ENCODE measurements around the gene KRT2. TPM values are rescaled to one million over a fixed set of nuclear protein-coding genes. Genes with fewer than 3 reads are reported as not detected.

The KRT2 gene
- total RNA-seq, 1 donor from 2014 or later = not detected

- DNase-seq = no peak
- Histone ChIP-seq H3K4me1 (no peaks in the 10 kb centered on the region), H3K4me3 (no peak overlapping the region), H3K27ac (replicated peaks) (no peak overlapping the region), H3K27me3 (ENCODE audit: low read depth) (peaks cover 39% of the 10 kb centered on the region), H3K9me3 (replicated peaks) (no peaks in the 10 kb centered on the region), H3K36me3 (no peaks in the 10 kb centered on the region)
- intact Hi-C loops (cut with micrococcal nuclease) = no loop called here
- no peak for TF ChIP-seq CTCF (IDR thresholded peaks at IDR 0.05; ENCODE audit: borderline replicate concordance)
These were observed 6.8 kb downstream of the KRT2 start for GRCh38 chr12:52645120-52645761.

GRCh38 chr12:52644078-52644415 lies 8.0 kb downstream of the KRT2 start:
- Histone ChIP-seq H3K36me3 (no peaks in the 10 kb centered on the region), H3K9me3 (replicated peaks) (no peaks in the 10 kb centered on the region), H3K4me3 (no peak overlapping the region), H3K27ac (replicated peaks) (no peak overlapping the region), H3K27me3 (ENCODE audit: low read depth) (peaks cover 46% of the 10 kb centered on the region), H3K4me1 (no peaks in the 10 kb centered on the region)
- intact Hi-C loops (cut with micrococcal nuclease) = no loop called here
- no peak for DNase-seq
- no peak for TF ChIP-seq CTCF (IDR thresholded peaks at IDR 0.05; ENCODE audit: borderline replicate concordance)

GRCh38 chr12:52643233-52644077 lies 8.6 kb downstream of the KRT2 start:
- Histone ChIP-seq H3K27ac (replicated peaks) (no peak overlapping the region), H3K36me3 (no peaks in the 10 kb centered on the region), H3K9me3 (replicated peaks) (no peaks in the 10 kb centered on the region), H3K4me1 (no peaks in the 10 kb centered on the region), H3K4me3 (no peak overlapping the region), H3K27me3 (ENCODE audit: low read depth) (peaks cover 51% of the 10 kb centered on the region)
- TF ChIP-seq CTCF (IDR thresholded peaks at IDR 0.05; ENCODE audit: borderline replicate concordance) = no peak
- intact Hi-C loops (cut with micrococcal nuclease) = no loop called here
- no peak for DNase-seq

- no peaks in the 10 kb centered on the region for H3K4me1 ChIP-seq
- no peak for TF ChIP-seq CTCF (IDR thresholded peaks at IDR 0.05; ENCODE audit: borderline replicate concordance)
- H3K4me3 ChIP-seq = no peak overlapping the region
- H3K36me3 ChIP-seq = no peaks in the 10 kb centered on the region
- no peak for DNase-seq
- intact Hi-C loops (cut with micrococcal nuclease) = no loop called here
- H3K27me3 ChIP-seq (ENCODE audit: low read depth) = peaks cover 53% of the 10 kb centered on the region
- H3K9me3 ChIP-seq (replicated peaks) = no peaks in the 10 kb centered on the region
- no peak overlapping the region for H3K27ac ChIP-seq (replicated peaks)
These were observed 10.5 kb downstream of the KRT2 start for GRCh38 chr12:52641468-52641867.

GRCh38 chr12:52637299-52637698 lies 14.7 kb downstream of the KRT2 start:
- Histone ChIP-seq H3K36me3 (no peaks in the 10 kb centered on the region), H3K4me1 (peaks cover 4% of the 10 kb centered on the region), H3K27me3 (ENCODE audit: low read depth) (peaks cover 43% of the 10 kb centered on the region), H3K4me3 (no peak overlapping the region), H3K9me3 (replicated peaks) (no peaks in the 10 kb centered on the region), H3K27ac (replicated peaks) (no peak overlapping the region)
- TF ChIP-seq CTCF (IDR thresholded peaks at IDR 0.05; ENCODE audit: borderline replicate concordance) = no peak
- DNase-seq = no peak
- intact Hi-C loops (cut with micrococcal nuclease) = no loop called here
